ENCODE results near the gene RARS1.

The RARS1 gene

DNA sequence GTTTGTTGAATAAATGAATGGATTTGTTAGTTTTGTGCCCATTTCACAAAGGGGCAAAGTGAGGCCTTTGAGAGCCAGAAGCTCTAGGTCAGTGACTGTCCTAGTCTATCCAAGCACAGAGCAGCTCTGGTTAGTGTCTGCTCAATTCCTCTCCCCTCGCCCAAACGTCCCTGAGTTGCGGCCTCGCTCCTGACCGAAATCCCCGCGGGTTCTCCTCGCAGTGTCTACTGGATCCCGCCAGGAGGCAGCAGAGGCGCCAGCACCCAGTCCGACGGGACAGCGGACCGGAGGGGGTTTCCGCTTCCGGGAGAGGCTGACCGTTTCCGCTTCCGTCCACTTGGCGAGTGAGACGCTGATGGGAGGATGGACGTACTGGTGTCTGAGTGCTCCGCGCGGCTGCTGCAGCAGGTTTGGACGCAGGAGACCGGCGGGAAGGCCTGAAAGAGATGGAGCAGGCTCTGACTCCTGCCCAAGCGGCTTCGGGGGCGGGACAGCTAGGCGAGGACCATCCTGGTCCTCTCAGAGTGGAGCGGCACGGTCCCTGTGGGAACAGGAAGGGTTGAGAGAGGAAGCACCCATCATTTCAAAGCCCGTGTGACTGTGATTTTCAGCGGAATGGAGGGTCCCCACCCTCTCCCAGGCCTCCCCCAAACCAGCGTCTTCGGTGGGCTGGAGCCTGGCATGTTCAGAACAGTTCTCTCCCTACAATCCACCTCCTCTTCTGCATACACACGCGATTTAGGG lies at the start of gene RARS1:
TSS of gene RARS1 (plus strand) at position 336 of the 744 bp plus-strand sequence. CDS start at position 364, 28 bp downstream.
- peak; percentile 90 for DNase-seq

GRCh38 chr5:168438349-168438748 lies 47.9 kb upstream of the RARS1 start:
- DNase-seq: no peak

- no peak for DNase-seq
These were observed 42.7 kb upstream of the RARS1 start for GRCh38 chr5:168443533-168443932.

GRCh38 chr5:168443950-168444700 lies 42.1 kb upstream of the RARS1 start:
- DNase-seq: no peak

DNA sequence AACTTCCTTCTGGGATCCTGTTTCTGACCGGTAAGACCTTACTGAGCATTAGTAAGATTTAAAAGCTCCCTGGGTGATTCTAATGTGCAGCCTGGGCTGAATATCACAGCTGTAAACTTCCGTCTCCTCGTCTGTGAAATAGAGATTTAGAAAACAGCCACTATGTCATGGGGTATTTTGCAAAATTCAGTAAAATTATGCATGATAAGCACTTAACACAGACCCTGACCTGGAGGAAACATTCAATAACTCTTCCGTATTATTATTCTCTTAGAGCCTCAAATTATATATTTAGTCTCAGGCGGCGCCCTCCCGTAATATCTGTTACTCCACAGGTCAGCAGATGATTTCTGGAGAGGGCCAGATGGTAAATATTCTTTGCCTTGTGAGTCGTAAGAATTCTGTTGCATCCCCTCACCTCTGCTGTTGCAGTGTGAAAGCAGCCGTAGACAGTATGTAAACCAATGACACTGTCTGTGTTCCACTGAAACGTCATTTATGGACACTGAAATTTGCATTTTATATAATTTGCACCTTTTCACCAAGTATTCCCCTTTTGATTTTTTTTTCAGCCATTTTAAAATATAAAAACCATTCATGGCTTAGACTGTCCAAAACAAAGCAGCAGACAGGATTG lies 39.2 kb upstream of the RARS1 start:
- DNase-seq: no peak

GRCh38 chr5:168447808-168448207 lies 38.5 kb upstream of the RARS1 start:
- no peak for DNase-seq

GRCh38 chr5:168449166-168449565 lies 37.1 kb upstream of the RARS1 start:
- DNase-seq: no peak

DNA sequence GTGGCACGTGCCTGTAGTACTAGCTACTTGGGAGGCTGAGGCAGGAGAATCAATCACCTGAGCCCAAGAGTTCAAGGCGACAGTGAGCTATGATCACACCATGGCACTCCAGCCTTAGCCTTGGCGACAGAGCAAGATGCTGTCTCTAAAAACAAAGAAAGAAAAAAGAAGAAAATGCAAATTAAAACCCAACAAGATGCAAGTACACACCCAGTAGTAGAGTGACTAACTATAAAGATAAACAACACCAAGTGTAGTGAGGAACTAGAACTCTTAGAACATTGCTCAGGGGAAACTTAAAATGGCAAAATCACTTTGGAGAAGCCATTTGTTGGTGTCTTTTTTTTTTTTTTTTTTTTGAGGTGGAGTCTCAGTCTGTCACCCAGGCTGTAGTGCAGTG lies 34.7 kb upstream of the RARS1 start:
- DNase-seq: no peak

DNA sequence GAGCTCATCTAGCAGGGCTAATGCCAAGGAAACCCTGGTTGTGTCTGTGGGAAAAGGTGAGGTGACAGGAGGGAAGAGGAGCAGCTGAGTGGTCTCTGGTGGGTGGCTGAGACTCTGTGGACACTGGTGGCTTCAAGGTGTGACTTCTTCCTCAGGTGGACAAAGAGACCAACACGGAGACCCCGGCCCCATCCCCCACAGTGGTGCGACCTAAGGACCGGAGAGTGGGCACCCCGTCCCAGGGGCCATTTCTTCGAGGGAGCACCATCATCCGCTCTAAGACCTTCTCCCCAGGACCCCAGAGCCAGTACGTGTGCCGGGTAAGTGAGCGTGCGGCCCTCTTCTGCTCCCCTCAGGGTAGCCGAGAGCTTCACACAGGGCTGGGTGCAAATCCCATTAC lies 31.1 kb upstream of the RARS1 start:
- no peak for DNase-seq

GRCh38 chr5:168457542-168457941 lies 28.7 kb upstream of the RARS1 start:
- DNase-seq: no peak

GRCh38 chr5:168460606-168461005 lies 25.7 kb upstream of the RARS1 start:
- DNase-seq: no peak

GRCh38 chr5:168463081-168463480 lies 23.2 kb upstream of the RARS1 start:
- DNase-seq: no peak

GRCh38 chr5:168464214-168464613 lies 22.1 kb upstream of the RARS1 start:
- DNase-seq: no peak

GRCh38 chr5:168464641-168465040 lies 21.6 kb upstream of the RARS1 start:
- DNase-seq: no peak

DNA sequence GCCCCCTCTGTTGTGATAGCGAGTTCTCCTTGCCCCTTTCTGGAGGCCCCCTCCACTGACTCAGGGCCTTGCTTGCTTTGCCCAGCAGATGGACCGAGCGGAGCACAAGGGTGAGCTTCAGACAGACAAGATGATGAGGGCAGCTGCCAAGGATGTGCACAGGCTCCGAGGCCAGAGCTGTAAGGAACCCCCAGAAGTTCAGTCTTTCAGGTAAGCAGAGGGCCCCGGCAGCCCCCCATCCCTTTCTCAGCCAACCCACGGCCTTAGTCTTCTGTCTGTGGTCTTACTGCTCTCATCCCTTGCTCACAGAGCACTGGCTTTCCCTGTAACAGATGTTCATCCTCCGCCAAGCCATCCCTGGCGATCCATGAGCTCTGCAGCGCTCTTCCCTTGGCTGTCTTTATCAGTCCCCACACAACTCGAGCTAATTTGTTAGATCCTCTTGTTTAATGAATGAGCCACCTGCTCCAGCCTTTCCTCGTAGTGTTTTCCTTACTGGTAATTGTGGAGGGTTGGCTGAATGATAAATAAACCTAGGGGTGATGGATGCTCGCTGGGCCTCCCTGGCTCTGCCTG lies 18.4 kb upstream of the RARS1 start:
- no peak for DNase-seq

GRCh38 chr5:168468836-168469235 lies 17.4 kb upstream of the RARS1 start:
- no peak for DNase-seq

- no peak for DNase-seq
These were observed 16.5 kb upstream of the RARS1 start for GRCh38 chr5:168469816-168470215.

DNA sequence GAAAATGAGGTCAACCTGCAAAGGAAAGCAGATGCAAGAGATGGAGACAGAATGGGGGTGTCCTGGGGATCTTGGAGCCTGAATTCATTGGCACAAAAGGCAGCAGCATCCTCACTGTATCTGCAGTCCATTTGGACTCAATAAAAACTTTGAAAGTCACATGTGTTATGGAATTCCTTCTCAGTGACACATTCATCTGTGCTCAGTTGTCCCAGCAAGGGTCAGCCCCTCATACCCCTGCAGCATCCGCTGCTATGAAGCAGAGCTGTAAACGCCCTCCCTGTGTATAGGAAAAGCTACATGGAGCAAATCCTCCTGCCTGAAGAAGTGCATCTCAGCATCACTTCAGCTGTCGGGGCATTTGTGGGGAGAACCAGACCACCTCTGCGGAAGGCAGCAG lies 14.5 kb upstream of the RARS1 start:
- no peak for DNase-seq

DNA sequence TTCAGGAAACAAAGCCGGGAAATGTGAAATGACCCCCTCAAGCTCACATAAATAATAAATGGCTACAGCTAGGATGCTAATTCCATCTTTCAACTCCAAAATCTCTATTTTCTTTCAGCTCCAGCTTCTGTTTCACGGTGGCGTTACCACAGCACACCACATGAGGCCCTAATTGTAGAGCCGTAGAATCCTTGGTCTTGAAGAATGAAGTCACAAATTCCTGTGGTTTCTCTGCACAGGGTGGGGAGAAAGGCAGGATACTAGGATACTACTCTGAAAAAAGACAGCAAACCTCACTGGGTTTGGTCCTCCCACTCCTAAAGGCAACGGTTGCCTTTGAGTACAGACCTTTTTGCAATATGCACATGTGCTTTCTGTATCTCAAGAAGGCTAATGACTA lies 13.9 kb upstream of the RARS1 start:
- no peak for DNase-seq

DNA sequence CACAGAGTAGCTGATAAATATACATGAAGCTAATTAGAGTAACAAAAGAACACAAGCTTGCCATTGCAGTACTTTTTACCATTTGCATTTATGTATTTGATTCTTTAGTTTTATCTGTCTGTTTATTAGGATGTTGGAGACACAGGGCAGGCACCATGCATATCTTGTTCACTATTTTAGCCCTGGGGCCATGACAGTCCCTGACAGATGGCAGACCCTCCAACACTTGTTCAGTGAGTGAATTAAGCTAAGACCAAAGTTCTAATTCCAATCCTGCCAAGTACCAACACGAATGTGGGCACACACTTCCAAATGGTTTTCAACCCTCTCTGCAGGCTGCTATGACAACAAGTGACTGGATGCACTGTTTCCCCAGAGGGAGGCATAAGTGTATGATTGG lies 12.0 kb upstream of the RARS1 start:
- DNase-seq: no peak

DNA sequence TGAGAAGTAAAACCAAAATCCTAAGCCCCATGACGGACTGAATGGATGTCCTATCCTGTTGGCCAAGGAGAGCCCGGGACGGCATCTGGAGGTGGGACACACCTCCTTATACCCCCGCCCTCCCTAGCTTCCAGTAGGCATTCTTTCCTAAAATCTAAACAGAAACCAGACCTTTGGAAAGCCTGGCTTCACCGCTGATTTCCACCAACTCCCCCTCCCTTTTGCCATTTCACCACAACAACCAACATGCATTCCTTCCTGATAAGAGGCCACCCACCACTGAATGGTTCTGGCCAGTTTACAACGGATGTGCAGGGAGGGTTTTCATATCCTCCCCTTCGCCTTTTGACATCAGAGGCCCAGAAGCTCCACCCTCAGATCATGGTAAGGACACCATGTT lies 9.2 kb upstream of the RARS1 start:
- no peak for DNase-seq

GRCh38 chr5:168479166-168479565 lies 7.1 kb upstream of the RARS1 start:
- DNase-seq: no peak

DNA sequence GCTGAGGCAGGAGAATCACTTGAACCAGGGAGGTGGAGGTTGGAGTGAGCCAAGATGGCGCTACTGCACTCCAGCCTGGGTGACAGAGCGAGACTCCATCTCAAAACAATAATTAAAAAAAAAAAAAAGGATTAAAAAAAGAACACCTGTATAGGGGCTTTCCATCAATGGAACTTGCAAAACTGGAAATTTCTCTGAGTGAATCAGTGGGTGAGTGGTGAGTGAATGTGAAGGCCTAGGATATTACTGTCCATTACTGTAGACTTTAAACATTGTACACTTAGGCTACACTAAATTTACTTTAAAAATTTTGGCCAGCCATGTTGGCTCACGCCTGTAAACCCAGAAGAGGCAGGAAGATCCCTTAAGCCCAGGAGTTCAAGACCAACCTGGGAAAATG lies 5.7 kb upstream of the RARS1 start:
- DNase-seq: no peak

GRCh38 chr5:168481330-168481788 lies 4.9 kb upstream of the RARS1 start:
- peak; percentile 15 for DNase-seq

Measured in CD4-positive, alpha-beta T cell treated with Interleukin-21 for 1 hour (primary cell).